SK-N-SH (cell line): Measurements from ENCODE around the gene RASGEF1B. TPM values are rescaled to one million over a fixed set of nuclear protein-coding genes. Genes with fewer than 3 reads are reported as not detected.

Experiments used
- CTCF ChIA-PET: fragments of 300-600, 350-600 bp; formaldehyde crosslinking; extraction: SDS; loops from one replicate; lab custom pipeline; 2021; lab: Yijun Ruan, JAX
- POLR2A ChIA-PET: fragments of 350-600 bp; sonication (Branson Sonifier 250); formaldehyde crosslinking; extraction: SDS; loops from one replicate; lab custom pipeline; 2020; ENCODE audit warnings: antibody characterized with exemption, inconsistent platforms; lab: Yijun Ruan, JAX
- DNase-seq: peaks from one replicate; pipeline ENCODE4 v3.0.0; 2012
- H2AFZ ChIP-seq: fragments of 200-600 bp; sonication (generic); 2 replicates; pipeline ENCODE4 v1.8.1; 2016; ENCODE audit warnings: antibody characterized with exemption, mild to moderate bottlenecking, low read depth
- H3F3A ChIP-seq: fragments of 200-600 bp; sonication (generic); replicated peaks from 2 replicates; pipeline ENCODE3; 2016; ENCODE audit warnings: antibody characterized with exemption, mild to moderate bottlenecking; ENCODE audit not compliant: insufficient read depth
- H3K27ac ChIP-seq, 2 experiments: fragments of 200-500 bp in 1 of 2; fragments of 200-600 bp in 1 of 2; sonication (Bioruptor generic) in 1 of 2; sonication (generic), shearing (Covaris generic) in 1 of 2; 2 replicates each; pipeline versions ENCODE4 v1.5.1 to v1.6.1; 2014 to 2016; ENCODE audit warnings: low read depth in 2 of 2, inconsistent platforms in 1 of 2, low read length in 1 of 2, mild to moderate bottlenecking in 1 of 2, mixed read lengths in 1 of 2
- H3K27me3 ChIP-seq: fragments of 200-600 bp; sonication (generic), shearing (Covaris generic); 2 replicates; pipeline ENCODE4 v1.6.1; 2016; ENCODE audit warnings: mixed run types; ENCODE audit not compliant: insufficient read depth
- H3K36me3 ChIP-seq, 2 experiments: fragments of 200-500 bp in 1 of 2; fragments of 200-600 bp in 1 of 2; sonication (Bioruptor generic) in 1 of 2; sonication (generic) in 1 of 2; replicated peaks in 1 of 2; 2 replicates each; pipeline versions ENCODE3 to v1.5.1; 2014 to 2016; ENCODE audit warnings: low read length in 1 of 2, mild to moderate bottlenecking in 1 of 2; ENCODE audit not compliant: insufficient read depth in 2 of 2, control insufficient read depth in 1 of 2
- H3K4me1 ChIP-seq, 2 experiments: fragments of 200-500 bp in 1 of 2; fragments of 200-600 bp in 1 of 2; sonication (Bioruptor generic) in 1 of 2; sonication (generic), shearing (Covaris generic) in 1 of 2; 2 replicates each; pipeline versions ENCODE4 v1.5.1 to v1.6.1; 2014 to 2016; ENCODE audit warnings: low read depth in 1 of 2, low read length in 1 of 2, mixed run types in 1 of 2; ENCODE audit not compliant: insufficient read depth in 2 of 2, control insufficient read depth in 1 of 2
- H3K4me2 ChIP-seq: fragments of 200-600 bp; sonication (generic), shearing (Covaris generic); 2 replicates; pipeline ENCODE4 v1.6.1; 2017; ENCODE audit warnings: mixed run types
- H3K4me3 ChIP-seq, 2 experiments: fragments of 200-500 bp in 1 of 2; fragments of 200-600 bp in 1 of 2; sonication (Bioruptor generic) in 1 of 2; sonication (generic), shearing (Covaris generic) in 1 of 2; 2 replicates each; pipeline versions ENCODE4 v1.5.1 to v1.8.1; 2014 to 2016; ENCODE audit warnings: low read depth in 2 of 2, inconsistent platforms in 1 of 2, low read length in 1 of 2, mild to moderate bottlenecking in 1 of 2, mixed read lengths in 1 of 2, moderate library complexity in 1 of 2
- H3K79me2 ChIP-seq: fragments of 200-600 bp; sonication (generic); 2 replicates; pipeline ENCODE4 v1.8.1; 2017; ENCODE audit warnings: mild to moderate bottlenecking; ENCODE audit not compliant: insufficient read depth
- H3K9ac ChIP-seq: fragments of 200-600 bp; sonication (generic); 2 replicates; pipeline ENCODE4 v1.6.1; 2017; ENCODE audit warnings: mixed run types
- H3K9me2 ChIP-seq: fragments of 200-600 bp; sonication (generic); 2 replicates; pipeline ENCODE4 v1.6.1; 2017; ENCODE audit warnings: mixed run types
- H3K9me3 ChIP-seq: fragments of 200-600 bp; sonication (generic); 2 replicates; pipeline ENCODE4 v1.6.1; 2017; ENCODE audit warnings: mixed run types, mild to moderate bottlenecking, moderate library complexity
- H4K20me1 ChIP-seq: fragments of 200-600 bp; sonication (generic); 2 replicates; pipeline ENCODE4 v1.6.1; 2017; ENCODE audit warnings: mild to moderate bottlenecking, mixed run types; ENCODE audit not compliant: insufficient read depth
- ELF1 ChIP-seq: IDR thresholded peaks from 2 replicates; pipeline ENCODE4 v1.4.0; 2012
- EP300 ChIP-seq, 2 experiments: IDR thresholded peaks; 2 replicates each; pipeline versions ENCODE4 v1.4.0 to v1.6.1; 2012; ENCODE audit warnings: borderline replicate concordance in 1 of 2, low read depth in 1 of 2, low read length in 1 of 2
- EZH2phosphoT487 ChIP-seq: fragments of 200-600 bp; sonication (generic); IDR thresholded peaks from 2 replicates; pipeline ENCODE4 v1.6.1; 2017; ENCODE audit warnings: low read depth, mixed run types, mild to moderate bottlenecking, antibody characterized with exemption, moderate library complexity, borderline replicate concordance
- FOSL2 ChIP-seq: IDR thresholded peaks from 2 replicates; pipeline ENCODE4 v1.4.0; 2012; ENCODE audit warnings: low read depth, mild to moderate bottlenecking, moderate library complexity, borderline replicate concordance
- FOXJ3 ChIP-seq: sonication (generic); formaldehyde crosslinking; IDR thresholded peaks from 2 replicates; pipeline ENCODE4 v1.5.1; 2020; ENCODE audit warnings: mild to moderate bottlenecking, missing genetic modification reagents
- FOXM1 ChIP-seq: IDR thresholded peaks from 2 replicates; pipeline ENCODE4 v1.4.0; 2012; ENCODE audit warnings: low read depth, mild to moderate bottlenecking
- MAX ChIP-seq: IDR thresholded peaks from 2 replicates; pipeline ENCODE4 v1.4.0; 2012; ENCODE audit warnings: low read depth
- MEF2A ChIP-seq: IDR thresholded peaks from 2 replicates; pipeline ENCODE4 v1.4.0; 2012; ENCODE audit warnings: low read depth, borderline replicate concordance
- NFIC ChIP-seq: IDR thresholded peaks from 2 replicates; pipeline ENCODE4 v1.4.0; 2012; ENCODE audit warnings: borderline replicate concordance
- NRF1 ChIP-seq: IDR thresholded peaks from 2 replicates; pipeline ENCODE4 v1.6.1; 2012; ENCODE audit warnings: low read depth, mild to moderate bottlenecking, low read length
- REST ChIP-seq: IDR thresholded peaks from 2 replicates; pipeline ENCODE4 v1.6.1; 2012; ENCODE audit warnings: mild to moderate bottlenecking, low read depth, low read length, moderate library complexity
- RXRA ChIP-seq: IDR thresholded peaks from 2 replicates; pipeline ENCODE4 v1.4.0; 2012; ENCODE audit warnings: low read depth, mild to moderate bottlenecking, borderline replicate concordance
- SMC3 ChIP-seq: IDR thresholded peaks from 2 replicates; pipeline ENCODE4 v1.6.1; 2012; ENCODE audit warnings: low read depth, low read length, improper control_type of control experiment
- TEAD4 ChIP-seq: IDR thresholded peaks from 2 replicates; pipeline ENCODE4 v1.4.0; 2012; ENCODE audit warnings: mild to moderate bottlenecking, borderline replicate concordance; ENCODE audit not compliant: insufficient read depth
- YY1 ChIP-seq: IDR thresholded peaks from 2 replicates; pipeline ENCODE4 v1.4.0; 2012; ENCODE audit warnings: low read depth, mild to moderate bottlenecking
- WGBS: methylation state at CpG from one replicate; pipeline ENCODE4 v1.1.6; 2017; ENCODE audit warnings: low lambda C conversion rate; 5-methylcytosine and 5-hydroxymethylcytosine counted together
- polyA plus RNA-seq, 3 experiments: library from polyadenylated mRNA; depleted of rRNA; stranded (reverse); fragments of >200 nt; gene quantifications; 2 replicates each; pipeline ENCODE4 v1.2.3, GENCODE V29; 2012
- TF ChIP-seq, protein P1 (sequence below): fragments of 150-350 bp; IDR thresholded peaks from 2 replicates; pipeline ENCODE4 v1.6.1; 2016; ENCODE audit warnings: mild to moderate bottlenecking, low read depth, low read length
- TF ChIP-seq, protein P2 (sequence below): IDR thresholded peaks from 2 replicates; pipeline ENCODE4 v1.4.0; 2012; ENCODE audit warnings: low read depth, borderline replicate concordance

RASGEF1B gene
- polyA plus RNA-seq, 1 of the 3 experiments (the other 2 are of a cell fraction), result not detected

- no peak for TF ChIP-seq TEAD4
Observed at GRCh38 chr4:81453024-81453423, 18.7 kb downstream of the RASGEF1B start (continued).

DNA sequence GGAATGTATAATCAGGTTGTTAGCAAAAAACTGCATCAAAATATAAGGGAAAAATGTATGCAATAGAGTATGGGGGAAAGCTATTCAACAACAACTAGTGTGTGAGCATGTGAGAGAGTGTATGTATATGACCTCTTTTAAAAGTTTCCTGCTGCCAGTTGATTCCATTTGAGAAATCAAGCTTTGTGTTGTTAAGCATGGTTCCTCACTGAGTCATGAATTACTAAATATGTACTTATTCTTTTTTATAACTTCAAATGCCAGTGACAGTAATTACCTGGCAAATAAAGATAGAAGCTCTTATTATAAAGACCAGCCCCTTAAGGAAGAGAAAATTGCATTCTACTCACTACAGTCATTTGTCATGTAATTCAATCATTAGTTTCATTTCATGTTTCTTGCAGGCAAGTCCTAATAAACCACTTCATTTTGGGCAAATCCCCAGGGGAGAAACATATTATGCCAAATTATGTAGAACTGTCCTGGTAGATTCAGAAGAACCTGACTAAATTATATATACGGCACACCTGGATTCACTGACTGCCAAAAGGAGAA lies 19.2 kb downstream of the RASGEF1B start:
- Histone ChIP-seq H4K20me1 (no peaks in the 10 kb centered on the region), H3K4me2 (no peak overlapping the region), H3K27ac (no peak overlapping the region), H3K36me3 (no peaks in the 10 kb centered on the region), H3F3A (no peaks in the 10 kb centered on the region), H3K9ac (no peak overlapping the region), H3K27me3 (no peaks in the 10 kb centered on the region; the same call in 1 of the 2 replicates), H3K4me3 (no peak overlapping the region), H3K4me1 (no peaks in the 10 kb centered on the region), H3K79me2 (no peaks in the 10 kb centered on the region), H3K9me2 (no peaks in the 10 kb centered on the region), H2AFZ (no peak overlapping the region), H3K9me3 (no peaks in the 10 kb centered on the region)
- 12% methylated on average over 1 of the region's 1 CpG for WGBS
- no peak for TF ChIP-seq EZH2phosphoT487
- TF ChIP-seq, protein P1, sequence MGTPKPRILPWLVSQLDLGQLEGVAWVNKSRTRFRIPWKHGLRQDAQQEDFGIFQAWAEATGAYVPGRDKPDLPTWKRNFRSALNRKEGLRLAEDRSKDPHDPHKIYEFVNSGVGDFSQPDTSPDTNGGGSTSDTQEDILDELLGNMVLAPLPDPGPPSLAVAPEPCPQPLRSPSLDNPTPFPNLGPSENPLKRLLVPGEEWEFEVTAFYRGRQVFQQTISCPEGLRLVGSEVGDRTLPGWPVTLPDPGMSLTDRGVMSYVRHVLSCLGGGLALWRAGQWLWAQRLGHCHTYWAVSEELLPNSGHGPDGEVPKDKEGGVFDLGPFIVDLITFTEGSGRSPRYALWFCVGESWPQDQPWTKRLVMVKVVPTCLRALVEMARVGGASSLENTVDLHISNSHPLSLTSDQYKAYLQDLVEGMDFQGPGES, result no peak
- TF ChIP-seq EP300 (IDR thresholded peaks at IDR 0.05; ENCODE audit: borderline replicate concordance in 1 of 2, low read depth in 1 of 2, low read length in 1 of 2), result no peak
- TF ChIP-seq MAX, result no peak
- TF ChIP-seq, protein P2, sequence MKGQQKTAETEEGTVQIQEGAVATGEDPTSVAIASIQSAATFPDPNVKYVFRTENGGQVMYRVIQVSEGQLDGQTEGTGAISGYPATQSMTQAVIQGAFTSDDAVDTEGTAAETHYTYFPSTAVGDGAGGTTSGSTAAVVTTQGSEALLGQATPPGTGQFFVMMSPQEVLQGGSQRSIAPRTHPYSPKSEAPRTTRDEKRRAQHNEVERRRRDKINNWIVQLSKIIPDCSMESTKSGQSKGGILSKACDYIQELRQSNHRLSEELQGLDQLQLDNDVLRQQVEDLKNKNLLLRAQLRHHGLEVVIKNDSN, result no peak
- no peak for TF ChIP-seq ELF1
- no peak for TF ChIP-seq NRF1
- no peak for TF ChIP-seq FOSL2
- no peak for TF ChIP-seq MEF2A
- no peak for TF ChIP-seq SMC3
- no peak for TF ChIP-seq NFIC
- no peak for TF ChIP-seq FOXM1
- no peak for TF ChIP-seq FOXJ3
- TF ChIP-seq RXRA, result no peak
- TF ChIP-seq YY1, result no peak
- TF ChIP-seq REST, result no peak
- ChIA-PET CTCF (no interaction called here), POLR2A (no interaction called here)
- DNase-seq, result no peak
